ENCODE measurements around the gene GJB1.

Gene GJB1

DNA sequence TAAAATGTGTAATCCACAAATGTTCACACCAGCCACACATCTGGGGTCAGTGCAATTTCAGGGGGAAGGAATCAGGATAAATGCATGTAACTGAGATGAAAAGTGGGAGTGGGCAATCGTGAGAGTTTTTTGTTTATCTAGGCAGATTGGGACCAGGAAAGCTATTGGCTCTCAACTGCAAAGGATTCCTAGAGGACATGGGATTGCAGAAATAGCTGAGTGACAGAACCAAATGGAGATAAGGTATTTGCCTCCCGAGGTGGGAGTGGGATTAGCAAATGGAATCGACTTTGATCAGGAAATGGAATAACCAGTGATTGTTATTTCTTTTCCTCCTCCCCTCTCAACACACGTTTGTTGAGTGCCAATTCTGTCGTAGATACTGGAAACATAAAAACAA lies 38.9 kb upstream of the GJB1 start:
- no peak overlapping the region for H3K4me2 ChIP-seq (ENCODE audit: insufficient read depth, low read length)
- ATAC-seq (ENCODE audit: insufficient read depth, low read depth) (no peak), DNase-seq (no peak)
- no peak overlapping the region for H2AFZ ChIP-seq (ENCODE audit: low read depth, low read length)
- peaks cover 24% of the 10 kb centered on the region for H3K4me1 ChIP-seq (ENCODE audit: insufficient read depth, low read length)
- TF ChIP-seq EZH2 (IDR thresholded peaks at IDR 0.05; ENCODE audit: borderline replicate concordance, low read depth, low read length, severe bottlenecking): no peak
- TF ChIP-seq, protein P1, sequence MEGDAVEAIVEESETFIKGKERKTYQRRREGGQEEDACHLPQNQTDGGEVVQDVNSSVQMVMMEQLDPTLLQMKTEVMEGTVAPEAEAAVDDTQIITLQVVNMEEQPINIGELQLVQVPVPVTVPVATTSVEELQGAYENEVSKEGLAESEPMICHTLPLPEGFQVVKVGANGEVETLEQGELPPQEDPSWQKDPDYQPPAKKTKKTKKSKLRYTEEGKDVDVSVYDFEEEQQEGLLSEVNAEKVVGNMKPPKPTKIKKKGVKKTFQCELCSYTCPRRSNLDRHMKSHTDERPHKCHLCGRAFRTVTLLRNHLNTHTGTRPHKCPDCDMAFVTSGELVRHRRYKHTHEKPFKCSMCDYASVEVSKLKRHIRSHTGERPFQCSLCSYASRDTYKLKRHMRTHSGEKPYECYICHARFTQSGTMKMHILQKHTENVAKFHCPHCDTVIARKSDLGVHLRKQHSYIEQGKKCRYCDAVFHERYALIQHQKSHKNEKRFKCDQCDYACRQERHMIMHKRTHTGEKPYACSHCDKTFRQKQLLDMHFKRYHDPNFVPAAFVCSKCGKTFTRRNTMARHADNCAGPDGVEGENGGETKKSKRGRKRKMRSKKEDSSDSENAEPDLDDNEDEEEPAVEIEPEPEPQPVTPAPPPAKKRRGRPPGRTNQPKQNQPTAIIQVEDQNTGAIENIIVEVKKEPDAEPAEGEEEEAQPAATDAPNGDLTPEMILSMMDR (IDR thresholded peaks at IDR 0.05; ENCODE audit: borderline replicate concordance, extremely low read depth, low read length, poor library complexity, severe bottlenecking): no peak
- no peak overlapping the region for H3K27ac ChIP-seq (ENCODE audit: low read length)
- no peak overlapping the region for H3K9ac ChIP-seq (ENCODE audit: low read depth, low read length)
- H3K79me2 ChIP-seq (ENCODE audit: insufficient read depth, low read length): peaks cover 4% of the 10 kb centered on the region; the same call in 1 of the 2 replicates
- peaks cover 11% of the 10 kb centered on the region for H3K36me3 ChIP-seq (ENCODE audit: insufficient read depth, low read length)
- H3K27me3 ChIP-seq (ENCODE audit: insufficient read depth, low read length, poor library complexity): no peaks in the 10 kb centered on the region
- H3K4me3 ChIP-seq (ENCODE audit: low read depth in 1 of 2, low read length in 2 of 2): no peak overlapping the region
- H3K9me3 ChIP-seq (ENCODE audit: insufficient read depth, low read length, severe bottlenecking): no peaks in the 10 kb centered on the region
- no peaks in the 10 kb centered on the region for H4K20me1 ChIP-seq (ENCODE audit: insufficient read depth, low read length)

DNA sequence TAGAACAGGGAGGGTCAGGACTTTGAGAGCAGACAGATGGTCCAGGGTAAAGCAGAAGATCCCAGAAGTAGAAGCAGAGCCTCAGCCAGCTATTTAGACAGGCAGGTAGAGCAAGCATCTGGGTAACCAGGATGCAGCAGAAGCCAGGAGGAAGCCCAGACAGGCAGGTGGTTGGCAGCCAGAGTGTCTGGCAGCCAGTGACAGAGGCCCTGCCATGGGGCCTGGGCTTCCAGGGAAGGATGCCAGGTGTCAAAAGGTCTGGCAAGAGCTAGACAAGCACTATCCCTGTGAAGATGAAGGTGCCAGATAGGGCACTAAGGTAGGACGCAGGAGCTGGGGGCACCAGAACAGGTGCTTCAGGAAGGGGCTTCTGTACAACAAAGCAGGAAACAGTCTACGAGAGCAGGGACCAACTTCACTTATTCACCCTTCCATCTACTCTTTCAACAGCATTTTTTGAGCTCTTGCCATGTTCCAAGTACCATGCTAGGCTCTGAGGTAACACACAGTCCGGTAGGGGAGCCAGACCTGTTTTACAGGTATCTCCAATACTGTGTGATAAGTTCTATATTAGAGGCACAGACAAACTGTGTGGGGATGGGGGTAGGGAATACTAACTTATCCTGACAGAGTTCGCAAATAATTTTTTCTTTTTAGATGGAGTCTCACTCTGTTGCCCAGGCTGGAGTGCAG lies 38.1 kb upstream of the GJB1 start:
- ATAC-seq (ENCODE audit: insufficient read depth, low read depth): no peak
- no peak for TF ChIP-seq EZH2 (IDR thresholded peaks at IDR 0.05; ENCODE audit: borderline replicate concordance, low read depth, low read length, severe bottlenecking)
- TF ChIP-seq, protein P1 (IDR thresholded peaks at IDR 0.05; ENCODE audit: borderline replicate concordance, extremely low read depth, low read length, poor library complexity, severe bottlenecking): no peak
- H3K36me3 ChIP-seq (ENCODE audit: insufficient read depth, low read length): peaks cover 11% of the 10 kb centered on the region
- peaks cover 24% of the 10 kb centered on the region for H3K4me1 ChIP-seq (ENCODE audit: insufficient read depth, low read length)
- H3K4me3 ChIP-seq (ENCODE audit: low read depth in 1 of 2, low read length in 2 of 2): no peak overlapping the region
- no peak overlapping the region for H3K27ac ChIP-seq (ENCODE audit: low read length)
- no peak overlapping the region for H3K4me2 ChIP-seq (ENCODE audit: insufficient read depth, low read length)
- H3K79me2 ChIP-seq (ENCODE audit: insufficient read depth, low read length): peaks cover 4% of the 10 kb centered on the region; the same call in 1 of the 2 replicates
- H3K27me3 ChIP-seq (ENCODE audit: insufficient read depth, low read length, poor library complexity): no peaks in the 10 kb centered on the region
- no peak overlapping the region for H2AFZ ChIP-seq (ENCODE audit: low read depth, low read length)
- no peak overlapping the region for H3K9ac ChIP-seq (ENCODE audit: low read depth, low read length)
- H4K20me1 ChIP-seq (ENCODE audit: insufficient read depth, low read length): no peaks in the 10 kb centered on the region
- no peaks in the 10 kb centered on the region for H3K9me3 ChIP-seq (ENCODE audit: insufficient read depth, low read length, severe bottlenecking)
- no peak for DNase-seq

DNA sequence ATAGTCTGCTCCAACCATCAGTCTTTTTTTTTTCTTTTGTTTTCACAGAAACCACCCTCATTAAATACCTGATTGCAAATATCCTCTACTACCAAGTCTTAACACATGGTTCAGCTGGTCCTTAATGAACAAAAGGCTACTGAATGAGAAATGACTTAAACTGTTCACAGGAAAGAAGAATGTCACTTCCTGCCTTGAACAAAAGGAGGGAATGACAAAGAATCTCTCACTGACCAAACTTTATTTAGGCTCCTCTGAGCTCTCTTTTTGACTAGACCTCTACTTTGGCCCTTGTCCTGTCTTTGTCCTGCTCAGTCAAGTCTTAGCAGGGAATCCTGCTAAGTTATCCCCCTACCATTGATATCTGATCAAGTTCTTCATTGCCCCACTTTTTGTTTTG lies 31.8 kb upstream of the GJB1 start:
- Histone ChIP-seq H3K9me3 (ENCODE audit: insufficient read depth, low read length, severe bottlenecking) (no peaks in the 10 kb centered on the region), H3K9ac (ENCODE audit: low read depth, low read length) (no peak overlapping the region), H3K4me1 (ENCODE audit: insufficient read depth, low read length) (peaks cover 11% of the 10 kb centered on the region), H3K36me3 (ENCODE audit: insufficient read depth, low read length) (no peaks in the 10 kb centered on the region), H3K27me3 (ENCODE audit: insufficient read depth, low read length, poor library complexity) (no peaks in the 10 kb centered on the region), H4K20me1 (ENCODE audit: insufficient read depth, low read length) (no peaks in the 10 kb centered on the region), H2AFZ (ENCODE audit: low read depth, low read length) (no peak overlapping the region), H3K4me3 (ENCODE audit: low read depth in 1 of 2, low read length in 2 of 2) (no peak overlapping the region), H3K27ac (ENCODE audit: low read length) (peak overlapping the region; percentile 31), H3K79me2 (ENCODE audit: insufficient read depth, low read length) (peaks cover 31% of the 10 kb centered on the region), H3K4me2 (ENCODE audit: insufficient read depth, low read length) (no peak overlapping the region)
- no peak for ATAC-seq (ENCODE audit: insufficient read depth, low read depth)
- no peak for TF ChIP-seq EZH2 (IDR thresholded peaks at IDR 0.05; ENCODE audit: borderline replicate concordance, low read depth, low read length, severe bottlenecking)
- TF ChIP-seq, protein P1 (IDR thresholded peaks at IDR 0.05; ENCODE audit: borderline replicate concordance, extremely low read depth, low read length, poor library complexity, severe bottlenecking): no peak
- DNase-seq: no peak

Measured in DND-41 (cell line).